ENCODE data around the gene PITPNC1. TPM values are rescaled to one million over a fixed set of nuclear protein-coding genes. Genes with fewer than 3 reads are reported as not detected.

The PITPNC1 gene
- total and polyA plus RNA-seq, 2 of the 13 experiments (the other 11 are each of a cell fraction or from before 2014, with no cell fraction given): 4.1 to 5.7 TPM

- TF ChIP-seq TCF12 (IDR thresholded peaks at IDR 0.05) (no peak), TCF12 (CRISPR knock-in tag; IDR thresholded peaks at IDR 0.05) (0 out of 2 replicates have a peak, but pooled peaks have one; percentile 26), ZNF343 (CRISPR knock-in tag; IDR thresholded peaks at IDR 0.05) (no peak), ZNF792 (CRISPR knock-in tag; IDR thresholded peaks at IDR 0.05) (no peak), BCL6 (CRISPR knock-in tag; IDR thresholded peaks at IDR 0.05) (peak; percentile 49), CCDC6 (CRISPR knock-in tag; IDR thresholded peaks at IDR 0.05) (no peak), RBFOX2 (IDR thresholded peaks at IDR 0.05; ENCODE audit: low read depth, low read length) (no peak), MED13 (CRISPR knock-in tag; IDR thresholded peaks at IDR 0.05) (no peak), E2F1 (CRISPR knock-in tag; IDR thresholded peaks at IDR 0.05) (no peak), RFX3 (CRISPR knock-in tag; IDR thresholded peaks at IDR 0.05) (no peak), ZNF614 (CRISPR knock-in tag; IDR thresholded peaks at IDR 0.05; ENCODE audit: borderline replicate concordance) (no peak), ZBTB42 (CRISPR knock-in tag; IDR thresholded peaks at IDR 0.05) (no peak), GMEB1 (CRISPR knock-in tag; IDR thresholded peaks at IDR 0.05; ENCODE audit: borderline replicate concordance) (no peak), ZNF256 (CRISPR knock-in tag; conservative IDR thresholded peaks at IDR 0.05) (no peak), NFE2 (CRISPR knock-in tag; IDR thresholded peaks at IDR 0.05) (no peak), GMEB2 (CRISPR knock-in tag; IDR thresholded peaks at IDR 0.05; ENCODE audit: low read depth) (no peak), RNF219 (CRISPR knock-in tag; IDR thresholded peaks at IDR 0.05) (no peak), EP300 (IDR thresholded peaks at IDR 0.05; ENCODE audit: low read depth in 2 of 2, low read length in 2 of 2) (peak in 1 of 2 experiments; percentile 59; a peak in 2 of 4 replicates), EP300 (CRISPR knock-in tag; IDR thresholded peaks at IDR 0.05; ENCODE audit: borderline replicate concordance) (no peak), KLF15 (CRISPR knock-in tag; IDR thresholded peaks at IDR 0.05; ENCODE audit: borderline replicate concordance) (no peak), ZNF451 (CRISPR knock-in tag; IDR thresholded peaks at IDR 0.05) (no peak), ZNF704 (CRISPR knock-in tag; IDR thresholded peaks at IDR 0.05; ENCODE audit: borderline replicate concordance) (no peak)
Measured at GRCh38 chr17:67639555-67639954, 262.5 kb downstream of the PITPNC1 start (continued).
